HG03060 (cell line): Measurements from ENCODE around the gene ADI1.

ENCODE experiments used
- ATAC-seq: cut with Tn5 transposase; IDR thresholded peaks from one replicate; pipeline ENCODE4 v1.9.1; 2021; ENCODE audit warnings: low read depth, moderate number of reproducible peaks; ENCODE audit not compliant: unreplicated experiment

ADI1 gene, protein sequence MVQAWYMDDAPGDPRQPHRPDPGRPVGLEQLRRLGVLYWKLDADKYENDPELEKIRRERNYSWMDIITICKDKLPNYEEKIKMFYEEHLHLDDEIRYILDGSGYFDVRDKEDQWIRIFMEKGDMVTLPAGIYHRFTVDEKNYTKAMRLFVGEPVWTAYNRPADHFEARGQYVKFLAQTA

DNA sequence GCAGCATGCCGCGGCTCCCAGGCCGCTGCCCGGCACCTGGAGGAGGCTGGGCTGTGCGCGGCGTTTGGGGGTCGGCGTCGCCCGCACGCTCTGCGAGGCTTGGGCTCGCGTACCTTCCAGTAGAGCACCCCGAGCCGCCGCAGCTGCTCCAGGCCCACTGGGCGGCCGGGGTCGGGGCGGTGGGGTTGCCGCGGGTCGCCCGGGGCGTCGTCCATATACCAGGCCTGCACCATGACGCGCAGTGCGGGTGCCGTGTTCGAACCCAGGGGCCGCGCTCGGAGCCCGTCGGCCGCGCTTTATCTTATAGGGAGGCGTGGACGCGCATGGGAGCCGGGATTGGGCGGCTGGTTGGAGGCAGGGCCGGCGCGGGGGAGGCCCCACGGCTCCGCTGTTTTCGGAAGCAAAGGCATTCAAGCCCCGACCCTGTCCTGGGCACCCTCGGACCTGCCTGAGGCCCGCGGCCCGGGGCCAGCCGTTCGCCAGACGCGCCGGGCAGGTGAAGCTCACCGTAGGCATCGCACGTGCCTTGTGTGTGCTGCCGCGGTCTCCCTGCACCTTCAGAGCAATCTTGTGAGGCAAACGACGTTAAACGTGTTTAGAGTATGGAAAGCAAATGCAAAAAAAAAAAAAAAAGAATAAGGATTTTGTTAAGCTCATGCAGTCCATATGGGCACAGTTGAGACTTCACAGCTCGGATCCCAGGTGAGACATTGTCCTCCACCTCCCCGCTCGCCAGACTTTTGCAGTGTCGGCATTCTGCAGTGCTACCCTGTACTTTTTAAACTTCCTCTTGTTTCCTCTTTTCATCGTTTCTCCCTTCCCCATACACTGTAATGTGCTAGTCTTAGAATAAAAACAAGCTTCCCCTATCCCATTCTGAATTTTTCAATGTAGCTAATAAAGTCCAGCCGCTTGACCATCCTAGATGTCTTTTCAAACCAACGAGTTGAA is at the start of gene ADI1:
Gene ADI1 (minus strand): TSS at position 277 of the 951 bp plus-strand sequence. CDS start 44 bp downstream, at position 233.
- ATAC-seq: peak; percentile 32

DNA sequence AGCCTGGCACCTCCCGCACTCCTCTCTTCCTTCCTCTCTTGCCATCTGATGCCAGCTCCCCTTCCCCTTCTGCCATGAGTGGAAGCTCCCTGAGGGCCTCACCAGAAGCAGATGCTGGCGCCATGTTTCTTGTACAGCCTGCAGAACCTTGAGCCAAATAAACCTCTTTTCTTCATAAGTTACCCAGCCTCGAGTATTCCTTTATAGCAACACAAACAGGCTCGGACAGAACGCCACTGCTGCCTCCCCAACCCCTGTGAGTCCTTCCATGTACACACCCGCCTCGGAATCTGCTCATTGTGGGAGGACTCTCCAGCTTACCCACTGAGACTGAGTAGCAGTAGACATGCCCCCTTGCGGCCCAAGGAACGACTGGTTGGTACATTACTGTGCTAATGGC is 47.5 kb upstream of the ADI1 start:
- ATAC-seq: no peak

DNA sequence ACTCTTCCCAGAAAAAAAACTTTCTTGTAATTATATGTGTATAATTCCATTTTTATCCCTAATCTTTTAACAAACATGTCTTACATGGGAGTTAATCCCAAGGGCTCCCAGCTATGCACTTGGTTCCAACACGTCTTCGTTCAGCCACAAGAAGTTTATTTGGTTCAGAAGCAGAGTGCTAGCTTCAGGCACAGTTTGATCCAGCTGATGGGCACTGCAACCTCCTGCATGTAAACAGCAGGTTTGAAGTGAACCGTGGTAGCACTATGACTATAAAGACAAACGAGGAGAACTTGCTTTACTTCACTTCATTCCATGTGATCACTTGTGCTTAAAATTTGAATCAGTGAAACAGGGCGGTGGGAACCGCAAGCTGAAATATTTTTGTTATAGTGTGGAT is 45.8 kb upstream of the ADI1 start:
- ATAC-seq: no peak

DNA sequence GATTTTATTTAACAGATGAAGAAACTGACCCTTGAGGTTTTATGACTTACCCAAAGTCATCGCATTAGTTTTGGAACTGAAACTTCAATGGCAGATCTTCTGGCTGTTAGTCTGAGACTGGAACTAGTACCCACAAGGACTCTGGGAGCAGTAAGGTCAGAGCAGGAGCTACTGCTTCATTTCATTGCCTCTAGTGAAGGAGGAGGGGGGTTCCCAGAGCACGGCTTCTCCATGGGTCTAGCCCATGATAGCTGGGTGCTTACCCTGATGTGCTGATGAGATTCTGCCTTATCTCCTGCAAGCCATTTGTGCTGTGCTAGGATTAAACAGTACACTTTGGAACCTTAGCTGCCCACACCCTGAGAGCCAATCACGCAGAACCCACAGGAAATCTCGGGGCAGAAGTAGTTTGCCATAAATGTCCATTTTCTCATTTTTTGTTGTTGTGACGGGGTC is 44.2 kb upstream of the ADI1 start:
- ATAC-seq: peak; percentile 40

DNA sequence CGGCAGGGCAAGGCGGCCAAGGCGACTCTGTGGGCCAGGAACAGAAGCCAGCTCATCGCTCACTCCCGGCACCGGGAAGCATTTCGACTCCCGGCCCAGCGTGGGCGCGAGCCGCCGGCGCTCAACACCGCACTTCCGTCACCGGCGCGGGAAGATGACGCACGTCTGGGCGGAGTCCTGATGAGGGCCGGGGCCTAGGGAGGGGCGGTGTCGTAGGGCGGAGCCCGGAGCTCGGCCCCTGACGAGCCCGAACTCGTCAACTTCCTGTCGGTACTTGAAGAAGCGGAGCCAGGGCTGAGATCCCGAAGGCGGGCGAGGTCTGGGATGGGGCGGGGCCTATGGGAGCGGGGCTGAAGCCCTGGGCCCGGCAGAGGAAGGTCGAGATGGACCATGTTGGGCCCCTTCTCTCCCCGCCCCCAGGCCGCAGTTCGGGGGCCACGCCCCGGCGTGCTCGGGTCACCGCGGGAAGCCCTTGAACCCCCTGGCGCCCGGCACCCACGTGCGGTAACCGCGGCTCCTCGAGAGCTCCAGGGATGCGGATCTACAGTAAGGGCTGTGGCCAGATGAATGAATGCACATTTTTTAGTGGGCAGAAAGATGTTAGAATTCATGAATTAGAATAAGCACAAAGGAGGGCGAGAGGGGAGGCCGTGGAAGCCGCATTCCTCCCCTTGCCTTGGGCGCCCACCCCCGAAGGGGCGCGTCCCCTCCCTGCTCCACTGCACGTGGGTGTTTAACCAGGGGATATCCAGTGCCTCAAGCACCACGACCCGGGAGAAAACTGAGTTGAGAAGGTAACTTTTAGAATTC is 39.1 kb upstream of the ADI1 start, which contains the start of gene RNASEH1:
Gene RNASEH1 (minus strand): TSS at position 129 of the 810 bp plus-strand sequence. CDS start 73 bp downstream, at position 56.
- ATAC-seq: peak; percentile 94

DNA sequence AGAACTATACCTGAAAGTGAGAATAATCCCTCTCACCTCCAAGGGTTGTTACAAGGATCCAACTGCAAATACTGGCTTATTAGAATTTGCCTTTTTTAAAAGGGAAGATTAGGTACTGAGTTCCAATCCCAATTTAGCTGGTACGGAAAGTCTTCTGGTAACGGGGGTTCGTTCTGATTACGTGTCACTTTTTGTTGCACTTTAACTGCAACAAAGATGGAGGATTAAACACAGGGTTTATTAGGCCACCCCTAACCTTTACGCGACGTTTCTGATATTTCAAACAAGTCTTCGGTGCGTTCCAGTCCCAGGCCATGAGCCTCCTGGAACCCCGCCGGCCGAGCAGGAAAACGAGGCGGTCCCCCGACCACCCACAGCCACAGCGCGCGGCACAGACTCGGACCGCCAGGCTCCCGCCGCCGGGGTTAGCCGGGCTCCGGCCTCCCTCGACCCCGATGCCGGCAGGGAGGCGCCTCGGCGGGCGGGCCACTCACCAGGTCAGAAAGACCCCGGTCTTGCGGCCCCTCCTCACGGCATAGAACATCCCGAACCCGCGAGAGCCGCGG is 38.4 kb upstream of the ADI1 start:
- ATAC-seq: peak; percentile 13

DNA sequence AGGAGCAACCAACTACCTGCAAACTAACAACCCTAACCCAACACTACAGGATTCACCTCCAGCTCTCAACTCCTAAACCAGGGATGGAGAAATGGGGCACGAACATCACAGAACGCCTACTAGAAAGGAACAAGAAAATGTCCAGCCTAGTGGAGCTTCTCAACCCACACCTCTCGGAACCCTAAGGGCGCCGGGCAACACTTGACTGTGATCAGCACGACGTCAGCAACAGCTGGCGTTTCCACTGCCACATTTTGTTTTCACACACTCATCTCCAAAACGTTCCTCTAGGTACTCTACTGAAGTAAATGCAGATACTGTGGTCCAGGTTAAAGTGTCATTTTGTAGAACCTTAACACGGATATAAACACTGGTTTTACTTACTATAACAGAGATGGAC is 34.6 kb upstream of the ADI1 start:
- ATAC-seq: no peak

DNA sequence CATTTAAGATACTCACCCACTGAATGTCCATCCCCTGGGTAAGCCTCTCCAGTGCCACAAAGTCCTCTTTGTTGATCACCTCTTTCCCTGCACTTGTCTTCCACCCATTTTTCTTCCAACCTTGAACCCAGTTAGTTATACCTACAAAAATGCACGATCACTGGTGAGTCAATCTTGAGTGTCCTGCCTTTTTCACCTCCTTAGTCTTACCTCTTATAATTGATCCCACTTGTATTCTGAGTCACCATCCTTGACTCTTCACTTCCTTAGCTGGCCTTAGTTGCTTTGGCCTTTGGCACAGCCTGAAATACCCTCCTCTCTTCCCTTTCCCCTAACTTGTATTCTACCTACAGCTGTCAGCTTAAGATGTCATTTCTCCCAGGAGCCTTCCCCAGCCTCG is 28.6 kb upstream of the ADI1 start:
- no peak for ATAC-seq

DNA sequence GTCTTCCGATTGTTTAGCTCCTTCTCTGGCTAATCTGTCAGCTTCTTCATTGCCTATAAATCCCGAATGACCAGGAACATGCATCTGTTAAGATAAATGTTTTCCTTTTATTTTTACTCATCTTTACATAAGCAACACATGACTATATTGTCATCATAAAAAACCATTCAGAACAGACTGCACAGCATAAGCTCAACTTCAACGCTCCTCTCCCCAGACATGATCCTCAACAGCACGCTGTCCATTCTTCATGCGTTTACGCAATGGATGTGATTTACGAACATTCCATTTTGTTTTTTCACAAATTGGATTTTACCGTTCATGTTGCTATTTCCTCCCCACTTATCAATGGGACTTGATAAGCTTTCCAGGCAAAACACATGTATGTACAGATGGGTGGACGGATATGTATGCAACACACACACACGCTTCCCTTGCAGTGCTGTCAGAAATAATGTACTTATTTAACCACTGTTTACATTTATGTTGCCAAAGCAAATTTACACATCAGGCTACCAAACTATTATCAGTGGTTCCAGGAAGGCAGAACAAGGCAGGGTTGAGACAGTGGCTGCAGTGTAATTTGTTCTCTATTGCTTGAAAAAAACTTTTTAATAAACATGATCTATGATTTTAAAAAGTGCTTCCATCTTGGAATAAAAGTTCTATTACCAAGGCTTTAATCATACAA is 26.6 kb upstream of the ADI1 start:
- no peak for ATAC-seq

DNA sequence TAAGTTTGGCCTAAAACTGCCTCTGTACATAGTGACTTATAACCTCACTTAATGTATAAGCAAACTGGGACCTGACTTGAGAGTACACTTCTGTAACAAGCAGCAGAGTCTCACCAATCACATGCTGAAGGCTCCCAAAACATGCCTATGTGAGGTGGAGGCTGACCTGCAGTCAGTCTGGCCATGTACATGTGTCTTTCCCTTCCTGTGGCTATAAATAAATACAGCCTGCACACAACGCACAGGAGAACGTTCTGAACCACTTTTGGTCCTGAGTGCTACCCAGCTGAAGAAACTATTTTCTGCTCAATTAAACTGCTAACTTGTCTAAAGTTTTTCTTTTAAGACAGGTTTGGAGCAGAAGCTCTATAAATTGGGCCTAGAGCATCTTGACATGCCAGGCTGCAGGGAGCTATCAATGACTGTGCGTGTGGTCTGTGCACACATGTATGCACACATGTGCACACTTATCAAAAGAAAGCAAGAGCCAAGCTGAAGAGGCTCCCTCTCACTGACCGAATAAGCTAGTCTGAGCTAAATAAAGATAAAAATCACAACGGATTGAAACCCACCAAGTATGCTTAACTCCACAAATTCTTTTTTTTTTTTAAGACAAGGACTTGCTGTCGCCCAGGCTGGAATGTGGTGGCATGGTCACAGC is 23.8 kb upstream of the ADI1 start:
- ATAC-seq: no peak

DNA sequence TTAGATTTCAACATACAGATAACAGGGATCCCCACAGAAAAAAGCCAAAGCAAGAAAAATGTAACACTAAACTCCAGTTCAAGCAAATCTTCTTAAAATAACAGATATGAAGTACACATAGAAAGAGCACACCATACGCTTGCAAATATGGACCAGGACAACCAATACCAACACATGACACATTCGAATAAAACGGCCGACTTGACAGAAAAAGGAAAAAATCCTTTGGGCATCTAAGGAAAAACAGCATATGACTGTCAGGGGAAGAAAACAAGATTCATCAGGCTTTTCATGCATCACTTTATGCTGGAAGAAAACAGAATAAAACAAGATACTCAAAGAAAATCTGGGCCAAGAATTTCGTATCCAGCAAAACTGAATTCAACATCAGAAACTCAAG is 22.8 kb upstream of the ADI1 start:
- ATAC-seq: no peak

DNA sequence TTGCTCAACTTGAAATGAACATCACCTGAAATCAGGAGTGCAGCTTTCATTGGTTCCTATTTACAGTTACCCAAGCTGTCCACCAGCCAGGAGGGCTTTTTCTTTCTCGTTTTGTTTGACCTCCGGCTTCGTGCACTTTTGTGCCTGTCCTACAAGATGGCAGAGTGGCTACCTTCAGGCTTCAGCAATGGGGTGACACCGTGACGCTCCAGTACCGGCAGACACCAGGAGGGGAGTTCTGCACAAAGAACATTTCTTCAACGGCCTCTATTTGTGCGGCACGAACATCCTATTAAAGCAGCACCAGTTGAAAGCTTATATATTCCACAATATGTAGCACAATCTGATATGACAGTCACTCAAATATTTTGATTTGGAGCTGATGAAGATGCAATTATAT is 20.5 kb upstream of the ADI1 start:
- no peak for ATAC-seq

DNA sequence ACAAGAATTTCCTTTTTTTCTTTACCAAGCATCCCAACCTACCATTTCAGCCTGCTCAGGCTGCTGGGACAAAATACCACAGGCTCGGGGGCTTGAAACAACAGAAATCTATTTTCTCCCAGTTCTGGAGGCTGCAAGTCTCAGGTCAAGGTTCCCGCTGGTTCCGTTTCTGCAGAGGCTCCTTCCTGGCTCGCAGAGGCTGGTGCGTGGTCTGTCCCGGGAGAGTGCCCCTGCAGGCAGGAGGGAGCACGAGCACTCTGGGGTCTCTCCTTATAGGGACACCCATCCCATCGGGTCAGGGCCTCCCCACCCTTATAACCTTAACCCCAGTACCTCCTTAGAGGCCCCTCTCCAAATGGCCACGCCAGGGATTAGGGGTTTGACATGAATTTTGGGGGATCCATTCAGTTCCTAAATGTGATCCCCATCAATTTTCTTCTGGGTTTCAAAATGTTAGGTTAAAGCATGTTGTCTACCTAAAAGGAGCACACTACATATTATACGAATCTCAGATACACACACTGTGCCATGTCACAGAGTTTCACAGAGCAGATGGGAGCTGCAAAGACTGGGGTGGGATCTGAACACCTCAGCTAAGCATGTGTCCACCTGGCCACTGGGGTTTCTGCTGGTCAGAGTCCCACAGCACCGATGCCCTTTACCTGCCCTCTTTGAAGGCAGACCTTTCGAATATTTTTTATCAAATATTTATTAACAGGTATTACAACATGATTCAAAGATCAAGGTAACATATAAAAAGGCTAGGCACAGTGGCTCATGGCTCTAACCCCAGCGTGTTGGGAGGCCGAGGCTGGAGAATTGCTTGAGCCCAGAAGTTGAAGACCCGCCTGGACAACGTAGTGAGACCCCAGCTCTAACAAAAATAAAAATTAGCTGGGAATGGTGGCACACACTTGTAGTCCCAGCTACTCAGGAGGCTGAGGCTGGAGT is 17.6 kb upstream of the ADI1 start:
- no peak for ATAC-seq

DNA sequence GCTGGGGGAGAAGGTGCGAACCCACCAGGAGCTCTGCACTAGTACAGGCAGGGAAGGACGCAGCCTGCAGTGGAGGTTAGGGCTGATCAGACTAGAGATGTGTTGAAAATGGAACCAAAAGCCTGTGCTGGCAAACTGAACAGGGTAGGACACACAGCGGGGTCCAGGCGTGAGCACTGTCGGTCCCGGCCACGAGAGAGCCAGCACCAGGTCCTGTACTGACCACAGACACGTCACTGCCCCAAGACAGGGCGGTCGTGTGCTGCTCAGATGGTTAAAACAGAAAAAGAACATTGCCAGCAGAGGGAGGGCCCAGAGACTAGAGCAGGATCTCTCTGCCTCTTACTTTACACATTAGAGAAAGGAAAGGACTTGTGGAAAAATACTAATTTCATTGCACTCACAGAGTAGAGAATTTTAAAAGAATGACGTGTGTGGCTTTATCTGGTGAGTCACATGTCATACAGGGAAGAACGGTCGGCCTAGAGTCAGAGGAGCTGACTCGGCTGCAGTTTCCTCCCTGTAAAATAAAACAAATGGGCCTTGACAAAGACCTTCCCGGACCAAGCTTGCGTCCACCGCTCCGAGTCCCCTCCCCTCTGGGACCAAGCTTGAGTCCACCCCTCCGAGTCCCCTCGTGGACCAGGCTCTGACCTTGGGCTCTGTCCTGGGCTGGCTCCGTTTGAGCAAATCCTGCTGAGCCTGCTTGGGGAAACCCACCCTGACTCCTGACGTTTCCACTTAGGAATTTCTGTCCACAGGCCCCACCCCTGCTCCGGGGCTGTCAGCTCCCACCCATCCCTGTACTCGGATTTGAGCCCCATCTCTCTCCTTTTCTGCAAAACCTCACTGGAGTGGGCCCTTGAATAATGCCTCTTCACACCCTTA is 16.7 kb upstream of the ADI1 start:
- peak; percentile 51 for ATAC-seq

DNA sequence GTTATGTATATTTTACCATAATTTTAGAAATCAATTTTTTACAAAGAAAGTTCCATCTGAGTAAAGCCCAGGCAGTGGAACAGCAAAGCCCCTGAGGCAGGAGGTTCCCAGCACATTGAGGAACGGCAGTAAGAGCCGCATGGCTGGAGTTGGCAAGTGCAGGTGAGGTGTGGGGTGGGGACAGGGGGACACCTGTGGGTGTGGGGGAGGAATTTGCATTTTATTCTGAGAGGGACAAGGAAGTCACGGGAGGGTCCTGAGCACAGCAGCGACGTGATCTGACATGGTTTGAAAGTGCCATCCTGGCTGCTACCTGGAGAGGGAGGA is 16.1 kb upstream of the ADI1 start:
- no peak for ATAC-seq

DNA sequence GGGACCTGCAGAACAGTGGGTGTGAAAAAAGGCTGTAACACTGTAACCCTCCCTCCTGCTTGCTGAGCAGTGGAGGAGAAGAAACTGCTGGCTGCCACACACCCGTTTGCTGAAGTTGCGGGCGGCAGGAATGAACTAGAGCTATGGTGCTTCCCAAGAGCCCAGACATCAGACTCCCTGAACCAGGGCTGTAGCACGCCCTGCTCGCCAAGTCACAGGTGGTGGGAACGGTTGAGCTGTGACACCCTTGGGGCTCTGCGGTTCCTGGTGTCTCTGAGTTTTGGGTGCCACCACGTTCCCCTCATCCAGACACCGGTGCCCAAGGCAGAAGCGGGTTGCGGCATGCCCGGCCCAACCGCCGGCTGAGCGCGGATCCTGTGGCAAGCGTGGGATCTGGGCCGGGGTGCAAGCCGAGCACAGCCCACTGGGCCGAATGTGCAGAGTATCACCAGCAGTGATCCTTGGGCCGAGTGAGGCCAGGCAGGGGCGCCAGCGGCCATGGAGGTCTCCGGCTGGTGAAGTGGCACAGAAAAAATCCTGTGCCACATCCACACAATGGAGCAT is 15.0 kb upstream of the ADI1 start:
- no peak for ATAC-seq

DNA sequence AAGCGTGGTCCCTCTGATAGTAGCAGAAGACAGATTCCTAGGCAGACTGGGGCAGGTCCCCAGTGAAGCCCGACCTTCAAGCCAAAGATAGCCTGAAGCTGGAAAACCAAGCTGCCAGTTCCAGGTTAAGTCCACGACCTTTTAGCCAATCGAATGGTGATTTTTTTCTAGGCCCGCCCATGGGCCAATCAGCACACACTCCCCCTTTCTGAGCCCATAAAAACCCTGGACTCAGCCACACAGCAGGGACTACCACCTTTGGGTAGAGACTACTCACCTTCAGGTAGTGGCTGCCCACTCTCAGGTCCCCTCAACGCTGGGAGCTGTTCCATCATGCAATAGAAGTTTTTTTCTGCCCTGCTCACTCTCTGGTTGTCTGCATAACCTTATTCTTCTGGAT is 14.5 kb upstream of the ADI1 start:
- no peak for ATAC-seq
